HG02870 (cell line): ENCODE results near the gene BNIP5.

Source experiments
- ATAC-seq: cut with Tn5 transposase; IDR thresholded peaks from one replicate; pipeline ENCODE4 v1.9.1; 2021; ENCODE audit warnings: mild to moderate bottlenecking, moderate library complexity; ENCODE audit not compliant: unreplicated experiment

BNIP5 gene

GRCh38 chr6:36301085-36301658 is 35.5 kb downstream of the BNIP5 start:
- no peak for ATAC-seq

GRCh38 chr6:36298027-36298426 is 38.7 kb downstream of the BNIP5 start:
- ATAC-seq: no peak

- no peak for ATAC-seq
Measured at GRCh38 chr6:36297511-36297910, 39.2 kb downstream of the BNIP5 start.

- ATAC-seq: no peak
Measured at GRCh38 chr6:36297051-36297450, 39.6 kb downstream of the BNIP5 start.

GRCh38 chr6:36296240-36296639 is 40.4 kb downstream of the BNIP5 start:
- no peak for ATAC-seq

- no peak for ATAC-seq
Measured at GRCh38 chr6:36292170-36292569, 44.5 kb downstream of the BNIP5 start.

GRCh38 chr6:36290668-36291620 is 45.7 kb downstream of the BNIP5 start:
- no peak for ATAC-seq

GRCh38 chr6:36289281-36289878 is 47.3 kb downstream of the BNIP5 start:
- ATAC-seq: no peak

- no peak for ATAC-seq
Measured at GRCh38 chr6:36286858-36287257, 49.8 kb downstream of the BNIP5 start.

- ATAC-seq: no peak
Measured at GRCh38 chr6:36285797-36286196, 50.9 kb downstream of the BNIP5 start.

- no peak for ATAC-seq
Measured at GRCh38 chr6:36285187-36285671, 51.5 kb downstream of the BNIP5 start.

- no peak for ATAC-seq
Measured at GRCh38 chr6:36284359-36284758, 52.3 kb downstream of the BNIP5 start.

- no peak for ATAC-seq
Measured at GRCh38 chr6:36283608-36284007, 53.1 kb downstream of the BNIP5 start.

- ATAC-seq: no peak
Measured at GRCh38 chr6:36280983-36281382, 55.7 kb downstream of the BNIP5 start.

GRCh38 chr6:36280467-36280866 is 56.2 kb downstream of the BNIP5 start:
- no peak for ATAC-seq

GRCh38 chr6:36277946-36278470 is 58.7 kb downstream of the BNIP5 start:
- ATAC-seq: no peak

GRCh38 chr6:36276581-36277536 is 59.8 kb downstream of the BNIP5 start:
- no peak for ATAC-seq

GRCh38 chr6:36273802-36274514 is 62.7 kb downstream of the BNIP5 start:
- no peak for ATAC-seq

GRCh38 chr6:36273067-36273466 is 63.6 kb downstream of the BNIP5 start:
- no peak for ATAC-seq

- ATAC-seq: no peak
Measured at GRCh38 chr6:36272234-36272633, 64.5 kb downstream of the BNIP5 start.
